Uterus (tissue), 4 donors: ENCODE measurements around the gene TNPO3. TPM values are rescaled to one million over a fixed set of nuclear protein-coding genes. Genes with fewer than 3 reads are reported as not detected.

ENCODE experiments used
- DNase-seq, 2 donors: peaks; one replicate each; pipeline ENCODE4 v3.0.0-alpha.2; 2019 to 2020
- H3K27ac ChIP-seq, 2 donors: fragments of 200-600 bp; sonication (generic); 1 replicate in 1 of 2; 2 replicates in 1 of 2; pipeline ENCODE4 v1.5.1; 2016 to 2018
- H3K27me3 ChIP-seq, 2 donors: fragments of 200-600 bp; sonication (generic); one replicate each; pipeline ENCODE4 v1.5.1; 2018 to 2019; ENCODE audit warnings: control low read depth in 1 of 2
- H3K36me3 ChIP-seq, 2 donors: fragments of 200-600 bp; sonication (generic); one replicate each; pipeline ENCODE4 v1.5.1; 2019; ENCODE audit warnings: control low read depth in 1 of 2
- H3K4me1 ChIP-seq, 2 donors: fragments of 200-600 bp; sonication (generic); one replicate each; pipeline ENCODE4 v1.5.1; 2018 to 2019; ENCODE audit warnings: control low read depth in 1 of 2
- H3K4me3 ChIP-seq, 2 donors: fragments of 200-600 bp; sonication (generic); 1 replicate in 1 of 2; 2 replicates in 1 of 2; pipeline ENCODE4 v1.5.1; 2018 to 2019; ENCODE audit warnings: mild to moderate bottlenecking in 1 of 2
- H3K9me3 ChIP-seq, 2 donors: fragments of 200-600 bp; sonication (generic); one replicate each; pipeline ENCODE4 v1.5.1; 2019; ENCODE audit warnings: control low read depth in 1 of 2
- CTCF ChIP-seq, 4 experiments: fragments of 200-600 bp in 2 of 4; fragments of 450-650 bp in 2 of 4; sonication (generic) in 2 of 4; IDR thresholded peaks; one replicate each; pipeline ENCODE4 v1.5.1; 2016 to 2019; ENCODE audit warnings: antibody characterized with exemption in 4 of 4, mild to moderate bottlenecking in 2 of 4, moderate library complexity in 1 of 4
- POLR2A ChIP-seq, 2 donors: fragments of 450-650 bp; IDR thresholded peaks; one replicate each; pipeline ENCODE4 v1.6.1; 2016; ENCODE audit warnings: antibody characterized with exemption in 2 of 2, mild to moderate bottlenecking in 1 of 2, moderate library complexity in 1 of 2
- intact Hi-C: fragments of 100-400 bp; cut with DNase I; formaldehyde crosslinking; loops from one replicate; pipeline ENCODE4 v1.15.1; 2023; ENCODE audit warnings: low total_unique reads
- total RNA-seq, 4 donors: library from RNA; depleted of rRNA in 3 of 4; stranded (reverse); fragments of >200 nt in 3 of 4; gene quantifications; one replicate each; pipeline versions ENCODE4 v1.1.0 to v1.2.4, GENCODE V29; 2014 to 2023
- donor health status: DM: yes; HTN: yes; CAD: no.

TNPO3 gene
- total RNA-seq, 4 donors from 2014 or later, result 14.6 to 57.9 (median 31.9) TPM

DNA sequence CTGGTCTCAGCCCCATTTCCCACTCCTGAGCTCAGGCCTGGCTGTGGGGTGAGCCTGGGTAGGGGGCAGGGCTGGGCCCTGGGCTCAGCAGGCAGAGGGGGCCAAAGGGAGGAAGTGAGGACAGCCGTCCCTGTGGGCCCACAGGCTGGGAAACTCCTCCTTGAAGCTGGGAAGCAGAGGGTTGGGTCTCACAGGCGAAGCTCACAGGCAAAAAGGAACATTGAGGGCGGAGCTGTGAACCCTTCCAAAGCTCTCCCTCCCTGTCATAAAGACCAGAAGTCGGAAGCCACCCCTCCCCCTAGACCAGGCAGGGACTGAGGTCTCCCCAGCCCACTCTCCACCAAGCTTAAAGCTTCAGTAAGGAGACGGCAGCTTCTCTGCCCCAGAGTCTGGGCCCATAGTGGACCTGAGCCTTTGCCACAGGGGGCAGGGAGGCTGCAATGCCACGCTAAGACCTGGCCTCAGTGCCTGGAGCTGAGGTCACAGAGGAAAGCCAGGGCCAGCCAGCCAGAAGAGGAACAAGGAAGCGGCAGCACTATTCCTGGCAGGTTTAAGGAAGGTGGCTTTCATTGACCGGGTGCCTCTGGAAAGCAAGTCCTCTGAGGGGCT lies 143.4 kb downstream of the TNPO3 start:
- TF ChIP-seq CTCF (IDR thresholded peaks at IDR 0.05) (no peak), POLR2A (IDR thresholded peaks at IDR 0.05) (no peak)
- no peak for DNase-seq
- intact Hi-C loops, result no loop called here
- H3K4me3 ChIP-seq, result no peak overlapping the region
- peaks cover 0 to 2% of the 10 kb centered on the region in 2 donors for H3K27me3 ChIP-seq
- no peaks in the 10 kb centered on the region for H3K9me3 ChIP-seq
- H3K27ac ChIP-seq, result no peak overlapping the region
- no peaks in the 10 kb centered on the region for H3K36me3 ChIP-seq
- no peaks in the 10 kb centered on the region for H3K4me1 ChIP-seq

DNA sequence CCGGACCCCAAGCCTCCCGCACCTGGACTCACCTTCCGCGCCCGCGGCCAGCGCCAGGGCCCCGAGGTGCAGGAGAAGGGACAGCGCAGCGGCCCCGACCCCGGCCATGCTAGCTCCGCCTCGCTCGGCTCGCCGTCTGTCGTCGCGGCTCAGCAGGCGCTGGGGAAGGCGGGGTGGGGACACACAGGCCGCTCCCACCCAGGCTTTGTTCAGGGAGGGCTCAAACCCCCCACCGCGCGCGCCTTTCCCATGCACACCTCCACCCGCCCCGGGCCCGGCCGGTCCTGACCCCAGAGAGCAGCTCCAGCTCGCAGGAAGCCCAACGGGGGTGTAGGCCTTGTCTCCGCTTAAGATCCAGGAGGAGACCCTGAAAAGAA lies 144.4 kb downstream of the TNPO3 start, which contains the start of gene KCP:
Gene KCP, minus strand, starts transcription at position 141 of the 377 bp plus-strand sequence. Its CDS starts 33 bp downstream, at position 108.
- Histone ChIP-seq H3K4me3 (no peak within 1 kb of the TSS), H3K4me1 (no peaks in the 10 kb centered on the region), H3K9me3 (no peaks in the 10 kb centered on the region), H3K36me3 (no peaks in the 10 kb centered on the region), H3K27ac (no peak within 1 kb of the TSS), H3K27me3 (peaks cover 0 to 2% of the 10 kb centered on the region in 2 donors)
- TF ChIP-seq POLR2A (IDR thresholded peaks at IDR 0.05), result no peak
- TF ChIP-seq CTCF (IDR thresholded peaks at IDR 0.05), result no peak
- no peak for DNase-seq
- intact Hi-C loops, result no loop called here

DNA sequence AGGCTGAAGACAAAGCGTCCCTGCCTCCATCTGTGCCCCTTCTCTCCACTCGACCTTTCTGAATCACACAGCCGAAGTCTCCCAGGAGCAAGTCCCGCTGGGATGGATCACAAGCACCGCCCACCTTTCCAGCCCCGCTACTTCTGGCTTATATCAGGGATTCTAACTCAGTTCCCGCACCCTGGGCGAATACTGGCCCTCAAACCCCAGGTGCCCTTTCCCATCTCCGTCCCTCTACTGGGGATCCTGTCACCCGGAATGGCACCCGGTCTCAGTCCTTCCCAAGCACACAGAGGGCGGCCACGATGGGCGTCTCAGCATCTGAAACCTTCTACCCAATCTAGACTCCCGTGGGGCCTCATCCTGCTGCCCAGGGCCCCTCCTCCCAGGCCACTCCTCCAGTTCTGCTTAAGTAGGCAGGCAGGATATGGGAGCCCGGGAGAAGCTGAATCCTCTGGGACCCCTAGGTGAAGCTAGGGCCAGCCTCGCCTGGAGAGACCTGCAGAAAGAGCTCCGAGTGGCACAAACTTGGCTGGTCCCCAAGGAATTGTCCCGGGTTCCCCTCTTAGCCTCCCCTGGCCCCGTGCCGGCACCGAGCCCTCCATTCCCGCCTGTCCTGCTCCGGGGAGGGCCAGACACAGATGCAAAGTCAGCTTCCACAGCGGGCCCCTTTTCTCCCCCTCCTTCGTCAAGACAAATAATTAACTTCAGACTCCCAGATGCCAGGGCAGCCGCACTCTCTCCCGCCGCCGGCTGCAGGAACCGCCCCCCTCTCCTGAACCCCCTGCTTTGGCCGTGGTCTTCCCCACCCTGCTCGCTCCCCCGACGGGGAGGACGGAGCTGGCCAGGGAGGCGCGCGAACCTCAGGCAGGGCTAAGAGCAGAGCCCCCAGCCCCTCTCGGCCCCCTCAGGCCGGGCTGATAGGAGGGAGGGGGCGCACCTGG lies 145.0 kb downstream of the TNPO3 start:
- Histone ChIP-seq H3K4me3 (no peak overlapping the region), H3K27me3 (peaks cover 0 to 2% of the 10 kb centered on the region in 2 donors), H3K36me3 (no peaks in the 10 kb centered on the region), H3K9me3 (no peaks in the 10 kb centered on the region), H3K27ac (no peak overlapping the region), H3K4me1 (no peaks in the 10 kb centered on the region)
- DNase-seq, result no peak
- TF ChIP-seq CTCF (IDR thresholded peaks at IDR 0.05), result no peak
- intact Hi-C loops, result no loop called here

GRCh38 chr7:128908750-128909624 lies 145.9 kb downstream of the TNPO3 start:
- DNase-seq, result no peak
- intact Hi-C loops, result no loop called here
- Histone ChIP-seq H3K4me1 (no peaks in the 10 kb centered on the region), H3K27me3 (peaks cover 0 to 2% of the 10 kb centered on the region in 2 donors), H3K9me3 (no peaks in the 10 kb centered on the region), H3K36me3 (no peaks in the 10 kb centered on the region), H3K4me3 (no peak overlapping the region), H3K27ac (no peak overlapping the region)
- TF ChIP-seq CTCF (IDR thresholded peaks at IDR 0.05) (no peak), POLR2A (IDR thresholded peaks at IDR 0.05) (no peak)
